HCEC 1CT (cell line): ENCODE measurements around the gene GPA33.

Experiments
- DNase-seq: peaks from one replicate; pipeline ENCODE4 v3.0.0-alpha.2; 2017

The GPA33 gene

DNA sequence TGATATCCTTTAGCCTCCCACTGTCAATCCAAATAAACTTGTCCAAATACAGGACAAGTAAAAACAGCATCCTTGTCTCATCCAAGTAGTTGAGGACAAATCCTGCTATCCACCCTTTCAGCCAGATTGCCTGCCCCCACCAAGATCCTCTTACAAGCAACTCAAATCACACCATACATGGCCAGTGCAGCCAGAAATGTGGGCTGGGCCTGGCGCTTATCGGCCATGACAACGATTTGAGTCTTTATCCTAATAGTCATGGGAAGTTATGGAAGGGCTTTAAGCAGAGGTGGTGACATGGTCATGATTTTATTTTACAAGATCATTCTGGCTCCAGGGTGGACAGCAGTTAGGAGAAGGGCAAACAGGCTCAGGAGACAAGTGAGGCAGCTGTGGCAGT lies 6.3 kb downstream of the GPA33 start:
- DNase-seq: no peak

- DNase-seq: no peak
Observed at GRCh38 chr1:167083066-167083665, 7.0 kb downstream of the GPA33 start.

DNA sequence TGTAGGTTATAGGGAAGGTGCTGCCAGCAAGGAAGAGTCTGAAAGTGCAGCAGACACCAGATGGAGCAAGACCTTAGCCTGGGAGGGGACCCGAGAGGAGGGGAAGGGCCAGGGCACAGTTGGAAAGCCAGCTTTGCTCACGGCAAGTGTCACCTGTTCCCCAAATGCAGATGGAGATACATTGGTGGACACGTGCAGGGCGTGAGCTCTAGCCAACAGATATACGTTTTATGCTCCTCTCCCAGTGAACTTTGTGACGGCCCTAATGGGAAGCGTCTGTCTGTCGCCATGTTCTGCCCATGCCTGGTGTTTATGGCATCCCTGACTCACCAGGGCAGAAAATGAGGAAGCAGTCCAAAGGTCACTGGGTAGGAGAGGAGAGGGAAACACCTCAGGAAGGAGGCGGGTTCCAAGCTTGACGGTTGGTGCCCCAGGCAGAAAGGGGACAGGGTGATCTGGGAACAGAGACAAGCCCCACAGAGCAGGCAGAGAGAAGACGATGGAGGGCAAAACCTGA lies 7.6 kb downstream of the GPA33 start:
- no peak for DNase-seq

GRCh38 chr1:167081594-167082156 lies 8.5 kb downstream of the GPA33 start:
- no peak for DNase-seq

DNA sequence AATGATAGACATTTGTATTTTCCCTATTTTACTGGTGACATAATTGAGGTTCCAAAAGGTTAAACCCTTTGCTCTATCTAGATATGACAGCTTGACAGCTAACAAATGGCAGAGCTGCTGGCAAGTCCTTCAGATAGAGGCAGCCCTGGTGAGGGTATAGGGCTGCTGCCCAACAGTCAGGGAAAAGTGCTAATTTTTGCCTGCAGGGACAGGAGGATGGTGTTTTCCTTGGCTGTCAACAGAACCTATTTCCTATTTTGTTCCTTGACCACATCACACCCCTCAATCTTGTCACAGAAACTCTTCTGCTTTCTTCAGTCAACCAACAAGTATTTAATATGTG lies 12.3 kb downstream of the GPA33 start:
- DNase-seq: no peak

GRCh38 chr1:167077128-167077867 lies 12.9 kb downstream of the GPA33 start:
- DNase-seq: no peak

GRCh38 chr1:167076136-167076710 lies 14.0 kb downstream of the GPA33 start:
- no peak for DNase-seq

- DNase-seq: no peak
Observed at GRCh38 chr1:167071286-167071685, 18.9 kb downstream of the GPA33 start.

GRCh38 chr1:167068761-167069160 lies 21.4 kb downstream of the GPA33 start:
- no peak for DNase-seq

DNA sequence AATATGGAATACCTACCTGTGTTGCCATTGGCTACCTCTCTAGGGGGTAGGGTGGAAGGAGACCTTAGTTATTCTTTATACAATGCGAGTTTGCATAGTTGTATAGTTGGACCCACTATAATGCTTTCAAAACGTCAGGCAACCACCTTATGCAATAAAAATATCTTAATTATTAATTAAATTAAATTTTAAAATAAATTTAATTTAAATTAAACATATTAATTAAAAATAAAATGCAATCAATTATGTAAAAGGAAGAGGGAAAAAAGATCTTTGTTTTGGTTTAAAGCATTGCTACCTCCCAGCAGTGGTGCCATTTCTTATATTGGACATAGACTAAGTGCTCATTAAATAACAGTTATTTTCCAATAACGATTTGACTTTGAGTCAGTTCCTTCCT lies 22.3 kb downstream of the GPA33 start:
- DNase-seq: no peak

- peak; percentile 48 for DNase-seq
Observed at GRCh38 chr1:167066333-167067122, 23.6 kb downstream of the GPA33 start.

DNA sequence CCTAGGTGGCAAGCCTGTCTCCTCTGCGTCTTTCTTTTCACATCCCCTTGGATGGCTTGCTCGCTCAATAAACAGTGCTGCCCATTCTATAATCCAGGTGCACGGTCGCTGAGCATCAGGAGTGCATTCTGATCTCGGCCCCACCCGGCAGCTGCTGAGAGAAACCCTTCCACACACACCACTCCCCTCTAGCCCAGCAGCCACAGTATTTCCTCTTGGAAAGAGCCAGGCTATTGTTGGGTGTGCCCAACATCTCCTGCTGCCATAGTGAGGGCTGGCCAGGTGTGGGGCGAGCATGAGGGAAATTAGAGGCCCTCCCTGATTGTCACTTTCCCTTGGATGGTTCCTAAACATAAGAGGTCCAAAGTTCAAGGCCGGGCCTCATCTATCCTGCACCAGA lies 24.7 kb downstream of the GPA33 start:
- no peak for DNase-seq

DNA sequence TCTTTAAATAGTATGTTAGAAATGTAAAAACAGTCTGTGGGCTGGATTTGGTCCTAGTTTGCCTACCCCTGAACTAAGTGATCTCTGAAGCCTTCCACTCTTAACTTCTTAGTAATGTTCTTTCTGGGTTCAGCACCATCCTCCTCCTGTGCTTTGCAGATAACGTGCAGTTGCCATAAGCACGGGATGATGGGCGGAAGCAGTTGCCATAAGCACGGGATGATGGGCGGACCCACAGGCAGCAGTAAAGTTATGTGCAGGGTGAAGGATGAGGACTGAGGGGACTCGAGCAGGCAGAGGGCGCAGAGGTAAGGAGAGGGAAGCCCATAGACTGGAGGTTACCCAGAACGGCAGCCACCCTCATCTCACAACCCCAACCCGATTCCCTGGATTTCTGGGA lies 25.6 kb downstream of the GPA33 start:
- DNase-seq: no peak

- no peak for DNase-seq
Observed at GRCh38 chr1:167061073-167061464, 29.1 kb downstream of the GPA33 start.

- no peak for DNase-seq
Observed at GRCh38 chr1:167060141-167061072, 29.8 kb downstream of the GPA33 start.

DNA sequence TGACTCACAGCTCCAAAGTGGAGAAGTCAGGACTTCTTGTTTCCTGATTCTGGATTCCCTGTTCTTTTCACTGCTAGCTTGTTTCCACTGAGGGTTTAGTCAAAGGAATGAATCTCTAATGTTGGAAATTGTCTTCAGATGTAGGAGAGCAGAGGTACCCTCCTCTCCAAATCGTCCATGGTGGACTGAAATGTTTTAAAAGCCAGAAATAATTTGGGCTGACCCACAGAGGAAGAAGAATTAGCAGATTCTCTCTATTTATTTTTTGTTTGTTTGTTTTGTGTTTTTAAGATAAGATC lies 30.4 kb downstream of the GPA33 start:
- no peak for DNase-seq

- peak; percentile 52 for DNase-seq
Observed at GRCh38 chr1:167059045-167059808, 30.9 kb downstream of the GPA33 start.

GRCh38 chr1:167057241-167057688 lies 32.9 kb downstream of the GPA33 start:
- DNase-seq: peak; percentile 32

DNA sequence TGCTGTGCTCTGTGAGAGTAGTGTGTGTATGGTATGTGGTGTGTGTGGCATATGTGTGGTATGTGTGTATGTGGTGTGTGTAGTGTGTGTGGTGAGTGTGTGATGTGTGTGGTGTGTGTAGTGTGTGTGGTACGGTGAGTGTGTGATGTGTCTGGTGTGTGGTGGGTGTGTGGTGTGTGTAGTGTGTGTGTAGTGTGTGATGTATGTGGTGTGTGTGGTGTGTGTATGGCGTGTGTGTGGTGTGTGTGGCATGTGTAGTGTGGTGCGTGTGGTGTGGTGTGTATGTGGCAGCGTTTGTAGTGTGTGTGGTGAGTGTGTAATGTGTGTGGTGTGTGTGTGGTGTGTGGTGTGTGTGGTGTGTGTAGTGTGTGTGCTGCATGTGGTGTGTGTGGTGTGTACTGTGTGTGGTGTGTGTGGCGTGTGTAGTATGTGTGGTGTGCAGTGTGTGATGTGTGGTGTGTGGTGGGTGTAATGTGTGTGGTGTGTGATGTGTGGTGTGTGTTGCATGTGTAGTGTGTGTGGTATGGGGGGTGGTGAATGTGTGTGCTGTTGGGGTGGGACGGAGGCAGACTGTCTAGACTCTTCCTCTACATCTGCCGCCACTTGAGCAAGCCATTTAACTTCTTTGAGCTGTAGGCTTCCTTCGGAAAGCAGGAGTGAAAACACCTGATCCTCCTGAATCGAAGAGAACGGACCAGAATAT lies 33.5 kb downstream of the GPA33 start:
- DNase-seq: no peak

DNA sequence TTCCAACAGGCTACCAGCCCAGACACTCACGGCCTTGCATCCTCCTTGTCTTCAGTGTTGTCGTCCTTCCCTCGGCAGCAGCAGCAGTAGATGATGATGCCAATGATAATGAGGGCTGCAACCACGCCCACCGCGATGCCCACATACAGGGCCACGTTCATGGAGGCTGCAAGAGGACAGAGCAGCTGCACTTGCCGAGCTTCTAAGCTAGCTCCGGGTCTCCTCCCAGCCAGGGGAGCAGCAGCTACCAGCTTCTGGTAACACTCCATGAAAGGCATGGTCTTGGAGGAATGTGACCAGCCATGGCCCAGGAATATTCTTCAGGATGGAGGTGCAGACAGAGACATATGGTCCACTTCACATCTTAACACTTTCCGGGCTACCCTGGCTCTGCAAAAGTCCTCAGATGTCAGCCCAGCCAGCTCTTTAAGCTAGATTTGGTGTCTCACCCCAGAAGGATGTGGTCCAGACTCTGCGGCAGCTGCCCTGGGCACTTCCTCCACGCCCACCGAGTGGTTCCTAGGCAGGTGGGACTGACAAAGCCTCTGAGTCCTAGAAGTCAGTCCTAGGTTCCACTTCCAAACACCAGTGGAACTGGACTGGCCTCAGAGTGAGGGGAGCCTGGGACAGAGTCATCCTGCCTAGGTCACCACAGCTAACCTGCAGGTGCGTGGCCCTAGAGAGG lies 35.1 kb downstream of the GPA33 start:
- DNase-seq: no peak
